Muscle layer of duodenum (tissue), 2 donors: Measurements from ENCODE around the gene RGS7.
"Not testable (repeated sequence)": the region's sequence is repeated elsewhere in the genome, so short reads cannot be mapped to it uniquely, and the experiment has no call there.

Source experiments
- H3K27ac ChIP-seq: one replicate; pipeline ENCODE4 v1.7.0; 2013; ENCODE audit warnings: mild to moderate bottlenecking, low read length
- H3K27me3 ChIP-seq: one replicate; pipeline ENCODE4 v1.7.0; 2013; ENCODE audit warnings: low read depth, mild to moderate bottlenecking, control low read depth, low read length
- H3K36me3 ChIP-seq, 2 donors: one replicate each; pipeline ENCODE4 v1.7.0; 2013; ENCODE audit warnings: low read length in 2 of 2, control low read depth in 1 of 2, mild to moderate bottlenecking in 1 of 2; ENCODE audit not compliant: insufficient read depth in 2 of 2, control insufficient read depth in 1 of 2
- H3K4me1 ChIP-seq, 2 donors: one replicate each; pipeline ENCODE4 v1.7.0; 2013; ENCODE audit warnings: low read length in 2 of 2, mild to moderate bottlenecking in 2 of 2, control low read depth in 1 of 2, moderate library complexity in 1 of 2; ENCODE audit not compliant: insufficient read depth in 2 of 2, control insufficient read depth in 1 of 2
- H3K4me3 ChIP-seq, 2 donors: one replicate each; pipeline ENCODE4 v1.7.0; 2013; ENCODE audit warnings: low read length in 2 of 2, low read depth in 1 of 2, mild to moderate bottlenecking in 1 of 2
- H3K9me3 ChIP-seq, 2 donors: one replicate each; pipeline ENCODE4 v1.7.0; 2013; ENCODE audit warnings: low read length in 2 of 2, control low read depth in 1 of 2, mild to moderate bottlenecking in 1 of 2; ENCODE audit not compliant: control insufficient read depth in 1 of 2
- donor health status: healthy.

Gene RGS7

GRCh38 chr1:240766831-240767230, 590.2 kb downstream of the RGS7 start:
- Histone ChIP-seq H3K27me3 (no peaks in the 10 kb centered on the region), H3K4me1 (no peaks in the 10 kb centered on the region), H3K27ac (no peak overlapping the region), H3K36me3 (no peaks in the 10 kb centered on the region), H3K4me3 (no peak overlapping the region), H3K9me3 (no peaks in the 10 kb centered on the region)

GRCh38 chr1:240765732-240766363, 591.2 kb downstream of the RGS7 start:
- Histone ChIP-seq H3K27me3 (no peaks in the 10 kb centered on the region), H3K4me1 (no peaks in the 10 kb centered on the region), H3K36me3 (no peaks in the 10 kb centered on the region), H3K9me3 (no peaks in the 10 kb centered on the region), H3K4me3 (no peak overlapping the region), H3K27ac (no peak overlapping the region)

GRCh38 chr1:240763771-240764170, 593.2 kb downstream of the RGS7 start:
- no peaks in the 10 kb centered on the region for H3K4me1 ChIP-seq
- H3K4me3 ChIP-seq: no peak overlapping the region
- no peaks in the 10 kb centered on the region for H3K9me3 ChIP-seq
- H3K36me3 ChIP-seq: no peaks in the 10 kb centered on the region
- no peaks in the 10 kb centered on the region for H3K27me3 ChIP-seq
- H3K27ac ChIP-seq: no peak overlapping the region

GRCh38 chr1:240763095-240763494, 593.9 kb downstream of the RGS7 start:
- not testable (repeated sequence) for H3K27ac ChIP-seq, H3K9me3 ChIP-seq, H3K4me3 ChIP-seq, H3K27me3 ChIP-seq, H3K36me3 ChIP-seq, H3K4me1 ChIP-seq

GRCh38 chr1:240762471-240762987, 594.5 kb downstream of the RGS7 start:
- not testable (repeated sequence) for H3K4me1 ChIP-seq, H3K36me3 ChIP-seq, H3K27ac ChIP-seq, H3K4me3 ChIP-seq, H3K27me3 ChIP-seq, H3K9me3 ChIP-seq

GRCh38 chr1:240758777-240759176, 598.2 kb downstream of the RGS7 start:
- not testable (repeated sequence) for H3K4me3 ChIP-seq, H3K36me3 ChIP-seq, H3K27ac ChIP-seq, H3K9me3 ChIP-seq, H3K27me3 ChIP-seq, H3K4me1 ChIP-seq

- no peaks in the 10 kb centered on the region for H3K9me3 ChIP-seq
- no peaks in the 10 kb centered on the region for H3K4me1 ChIP-seq
- H3K36me3 ChIP-seq: no peaks in the 10 kb centered on the region
- no peaks in the 10 kb centered on the region for H3K27me3 ChIP-seq
- no peak overlapping the region for H3K4me3 ChIP-seq
- H3K27ac ChIP-seq: no peak overlapping the region
Measured at GRCh38 chr1:240758296-240758695, 598.7 kb downstream of the RGS7 start.

GRCh38 chr1:240747907-240748306, 609.1 kb downstream of the RGS7 start:
- Histone ChIP-seq H3K27me3 (no peaks in the 10 kb centered on the region), H3K4me1 (no peaks in the 10 kb centered on the region), H3K36me3 (no peaks in the 10 kb centered on the region), H3K9me3 (no peaks in the 10 kb centered on the region), H3K27ac (no peak overlapping the region), H3K4me3 (no peak overlapping the region)

- H3K36me3 ChIP-seq: no peaks in the 10 kb centered on the region
- no peak overlapping the region for H3K27ac ChIP-seq
- H3K4me1 ChIP-seq: no peaks in the 10 kb centered on the region
- no peak overlapping the region for H3K4me3 ChIP-seq
- no peaks in the 10 kb centered on the region for H3K9me3 ChIP-seq
- H3K27me3 ChIP-seq: no peaks in the 10 kb centered on the region
Measured at GRCh38 chr1:240743705-240744104, 613.3 kb downstream of the RGS7 start.

GRCh38 chr1:240739754-240740153, 617.3 kb downstream of the RGS7 start:
- H3K4me3 ChIP-seq: no peak overlapping the region
- H3K9me3 ChIP-seq: no peaks in the 10 kb centered on the region

GRCh38 chr1:240739139-240739538, 617.9 kb downstream of the RGS7 start:
- Histone ChIP-seq H3K27ac (no peak overlapping the region), H3K4me1 (no peaks in the 10 kb centered on the region), H3K27me3 (no peaks in the 10 kb centered on the region), H3K36me3 (no peaks in the 10 kb centered on the region), H3K9me3 (no peaks in the 10 kb centered on the region), H3K4me3 (no peak overlapping the region)

More at GRCh38 chr1:240739754-240740153, 617.3 kb downstream of the RGS7 start:
- Histone ChIP-seq H3K36me3 (no peaks in the 10 kb centered on the region), H3K4me1 (no peaks in the 10 kb centered on the region), H3K27me3 (no peaks in the 10 kb centered on the region), H3K27ac (no peak overlapping the region)

GRCh38 chr1:240737766-240738265, 619.2 kb downstream of the RGS7 start:
- Histone ChIP-seq H3K4me1 (no peaks in the 10 kb centered on the region), H3K36me3 (no peaks in the 10 kb centered on the region), H3K9me3 (no peaks in the 10 kb centered on the region), H3K4me3 (no peak overlapping the region), H3K27me3 (no peaks in the 10 kb centered on the region), H3K27ac (no peak overlapping the region)
